ENCODE measurements around the gene BCL11B.

The BCL11B gene

DNA sequence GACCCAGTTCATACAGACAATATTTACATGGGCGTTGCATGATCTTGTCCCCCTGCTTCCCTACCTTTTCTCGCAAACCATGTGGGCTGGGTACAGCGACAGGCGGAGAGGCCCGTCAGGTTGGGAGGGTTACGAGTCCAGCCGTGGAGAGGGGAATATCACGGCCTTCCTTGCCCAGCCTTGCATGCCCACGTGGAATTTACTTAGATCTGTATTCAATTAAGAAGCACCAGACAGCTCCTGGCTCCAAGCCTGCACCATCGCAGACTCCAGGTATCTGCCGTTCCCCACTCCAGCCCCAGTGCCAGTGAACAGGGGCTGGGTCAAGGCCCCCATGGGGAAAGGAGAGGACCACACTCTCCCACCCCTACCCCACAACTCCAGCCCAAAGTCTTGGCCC, 29.8 kb downstream of the BCL11B start:
- Histone ChIP-seq H3K27me3 (ENCODE audit: insufficient read depth, low read depth, severe bottlenecking) (peaks cover 75% of the 10 kb centered on the region), H3K36me3 (no peaks in the 10 kb centered on the region), H3K9me3 (ENCODE audit: severe bottlenecking) (no peaks in the 10 kb centered on the region), H3K4me3 (ENCODE audit: low read depth, low read length) (no peak overlapping the region), H3K27ac (no peak overlapping the region)
- DNase-seq = no peak
- TF ChIP-seq, protein P1, sequence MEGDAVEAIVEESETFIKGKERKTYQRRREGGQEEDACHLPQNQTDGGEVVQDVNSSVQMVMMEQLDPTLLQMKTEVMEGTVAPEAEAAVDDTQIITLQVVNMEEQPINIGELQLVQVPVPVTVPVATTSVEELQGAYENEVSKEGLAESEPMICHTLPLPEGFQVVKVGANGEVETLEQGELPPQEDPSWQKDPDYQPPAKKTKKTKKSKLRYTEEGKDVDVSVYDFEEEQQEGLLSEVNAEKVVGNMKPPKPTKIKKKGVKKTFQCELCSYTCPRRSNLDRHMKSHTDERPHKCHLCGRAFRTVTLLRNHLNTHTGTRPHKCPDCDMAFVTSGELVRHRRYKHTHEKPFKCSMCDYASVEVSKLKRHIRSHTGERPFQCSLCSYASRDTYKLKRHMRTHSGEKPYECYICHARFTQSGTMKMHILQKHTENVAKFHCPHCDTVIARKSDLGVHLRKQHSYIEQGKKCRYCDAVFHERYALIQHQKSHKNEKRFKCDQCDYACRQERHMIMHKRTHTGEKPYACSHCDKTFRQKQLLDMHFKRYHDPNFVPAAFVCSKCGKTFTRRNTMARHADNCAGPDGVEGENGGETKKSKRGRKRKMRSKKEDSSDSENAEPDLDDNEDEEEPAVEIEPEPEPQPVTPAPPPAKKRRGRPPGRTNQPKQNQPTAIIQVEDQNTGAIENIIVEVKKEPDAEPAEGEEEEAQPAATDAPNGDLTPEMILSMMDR (IDR thresholded peaks at IDR 0.05; ENCODE audit: low read depth, low read length) = no peak

DNA sequence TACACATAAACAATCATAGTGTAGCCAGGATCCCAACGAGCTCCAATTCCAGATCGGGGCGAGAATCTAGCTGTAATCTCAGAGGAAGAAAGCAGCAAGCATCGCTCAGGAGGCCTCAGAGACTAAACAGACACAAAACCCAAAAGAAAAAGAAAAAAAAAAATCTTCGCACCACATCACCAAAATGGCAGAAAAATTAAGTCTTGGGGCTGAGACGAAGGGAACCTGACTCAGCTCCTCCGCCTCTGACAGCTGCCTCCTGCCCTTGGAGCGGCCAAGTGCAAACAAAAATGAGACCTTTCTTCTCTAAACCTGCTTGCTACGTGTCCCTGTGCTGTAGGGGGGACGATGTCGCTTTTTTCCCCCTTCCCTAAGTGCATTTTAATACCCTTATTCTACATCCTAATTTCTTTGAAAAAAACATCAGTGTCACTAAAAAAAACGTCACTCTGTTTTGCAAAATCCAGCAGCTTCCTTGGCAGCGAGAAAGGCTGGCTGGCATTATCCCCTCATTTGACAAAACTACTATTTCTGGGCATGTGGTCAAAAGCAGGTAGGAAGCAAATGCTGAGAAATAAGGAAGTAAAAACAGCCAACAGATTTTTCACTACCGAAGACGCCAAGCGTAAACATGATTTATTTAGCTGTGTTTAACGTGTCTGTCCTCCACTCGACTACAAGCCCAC, 30.5 kb downstream of the BCL11B start:
- H3K4me3 ChIP-seq (ENCODE audit: low read depth, low read length) = no peak overlapping the region
- H3K9me3 ChIP-seq (ENCODE audit: severe bottlenecking) = no peaks in the 10 kb centered on the region
- H3K27me3 ChIP-seq (ENCODE audit: insufficient read depth, low read depth, severe bottlenecking) = peaks cover 67% of the 10 kb centered on the region
- no peaks in the 10 kb centered on the region for H3K36me3 ChIP-seq
- DNase-seq = no peak
- H3K27ac ChIP-seq = no peak overlapping the region
- TF ChIP-seq, protein P1 (IDR thresholded peaks at IDR 0.05; ENCODE audit: low read depth, low read length) = no peak

DNA sequence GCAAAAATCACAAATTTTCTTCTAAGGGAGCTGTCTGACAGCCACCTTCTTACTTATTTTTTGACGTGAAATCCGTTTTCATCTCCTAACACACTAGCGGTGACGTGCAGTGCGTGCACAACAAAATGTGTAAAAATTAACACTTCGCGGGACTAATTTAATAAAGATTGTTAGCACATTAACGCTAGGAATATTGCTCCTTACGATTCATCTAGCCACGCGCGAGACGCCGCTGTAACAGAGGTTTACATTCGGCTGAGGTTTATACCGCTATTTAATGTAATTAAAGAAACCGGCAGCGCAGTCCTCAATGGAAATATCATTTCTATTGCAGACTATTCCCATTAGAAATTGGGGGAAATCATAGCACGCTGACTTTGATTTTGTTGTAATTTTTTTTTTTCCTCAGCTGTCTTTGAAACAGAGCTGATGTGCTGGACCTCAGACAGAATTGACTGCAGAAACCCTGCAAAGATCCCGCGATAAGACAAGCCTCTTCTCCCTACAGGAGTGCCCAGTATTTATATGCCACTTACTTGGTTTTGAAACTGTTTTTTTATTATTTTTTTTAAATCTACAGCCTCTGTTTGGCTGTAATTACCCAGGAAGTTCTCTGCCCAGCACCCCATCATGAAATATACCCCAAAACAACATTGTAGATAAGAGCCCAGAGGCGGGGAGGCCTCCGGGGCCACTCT, 31.2 kb downstream of the BCL11B start:
- no peak for DNase-seq

DNA sequence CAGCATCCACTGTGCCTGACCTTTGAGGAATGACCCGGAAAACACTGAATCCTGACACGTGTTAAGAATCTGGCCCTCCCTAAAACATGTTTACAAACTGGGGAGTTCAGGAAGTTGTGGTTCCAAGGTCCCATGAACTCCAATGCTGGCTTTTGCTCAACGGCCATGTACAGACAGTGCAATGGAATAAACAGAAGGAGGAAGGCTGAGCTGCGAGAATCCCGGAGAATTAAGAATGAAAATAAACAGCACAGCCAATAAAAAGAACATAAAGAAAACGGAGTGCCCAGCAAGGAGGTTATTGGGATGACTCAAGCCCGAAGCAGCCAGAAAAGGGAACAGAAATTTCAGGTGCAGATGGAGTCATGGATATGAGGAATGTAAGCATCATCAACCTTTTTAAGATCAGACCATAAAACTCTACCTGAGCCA, 32.3 kb downstream of the BCL11B start:
- H3K36me3 ChIP-seq = no peaks in the 10 kb centered on the region
- peaks cover 54% of the 10 kb centered on the region for H3K27me3 ChIP-seq (ENCODE audit: insufficient read depth, low read depth, severe bottlenecking)

More for the DNA sequence above, 31.2 kb downstream of the BCL11B start:
- no peak overlapping the region for H3K27ac ChIP-seq
- TF ChIP-seq, protein P1 (IDR thresholded peaks at IDR 0.05; ENCODE audit: low read depth, low read length) = no peak
- no peak overlapping the region for H3K4me3 ChIP-seq (ENCODE audit: low read depth, low read length)
- no peaks in the 10 kb centered on the region for H3K9me3 ChIP-seq (ENCODE audit: severe bottlenecking)
- peaks cover 62% of the 10 kb centered on the region for H3K27me3 ChIP-seq (ENCODE audit: insufficient read depth, low read depth, severe bottlenecking)
- H3K36me3 ChIP-seq = no peaks in the 10 kb centered on the region

DNA sequence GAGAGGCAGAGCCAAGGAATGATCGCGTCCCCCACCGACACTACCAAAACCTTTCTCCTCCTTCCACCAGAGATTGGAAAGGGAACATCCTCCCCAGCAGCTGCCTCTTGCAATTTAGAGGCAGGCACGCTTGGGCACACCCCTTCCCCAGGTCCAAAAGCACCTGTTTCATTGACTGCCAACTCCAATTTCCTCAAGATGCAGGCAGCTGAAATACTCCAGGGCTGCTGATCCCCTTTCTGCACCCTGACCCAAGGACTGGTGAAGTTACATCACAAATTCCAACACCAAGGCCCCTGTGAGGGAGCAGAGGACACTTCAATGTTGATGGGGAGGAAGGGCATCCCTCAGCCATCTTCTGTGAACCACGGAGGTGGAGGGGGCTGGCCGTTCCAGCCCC, 33.8 kb downstream of the BCL11B start:
- TF ChIP-seq, protein P1 (IDR thresholded peaks at IDR 0.05; ENCODE audit: low read depth, low read length) = no peak
- Histone ChIP-seq H3K9me3 (ENCODE audit: severe bottlenecking) (no peaks in the 10 kb centered on the region), H3K27ac (no peak overlapping the region), H3K27me3 (ENCODE audit: insufficient read depth, low read depth, severe bottlenecking) (peaks cover 48% of the 10 kb centered on the region), H3K36me3 (no peaks in the 10 kb centered on the region), H3K4me3 (ENCODE audit: low read depth, low read length) (no peak overlapping the region)
- no peak for DNase-seq

More for the DNA sequence above, 32.3 kb downstream of the BCL11B start:
- Histone ChIP-seq H3K9me3 (ENCODE audit: severe bottlenecking) (no peaks in the 10 kb centered on the region), H3K4me3 (ENCODE audit: low read depth, low read length) (no peak overlapping the region), H3K27ac (no peak overlapping the region)
- no peak for DNase-seq
- TF ChIP-seq, protein P1 (IDR thresholded peaks at IDR 0.05; ENCODE audit: low read depth, low read length) = no peak

Data from WERI-Rb-1 (cell line).